ENCODE results near the gene ITPK1. TPM values are rescaled to one million over a fixed set of nuclear protein-coding genes. Genes with fewer than 3 reads are reported as not detected.

Gene ITPK1
- total RNA-seq, 1 experiment from 2014 or later = 88.6 TPM

- H3K4me1 ChIP-seq (replicated peaks; ENCODE audit: insufficient read depth) = peaks cover 46% of the 10 kb centered on the region
- ChIA-PET POLR2A (ENCODE audit: unreplicated experiment) (interaction anchor here (0.7 to 0.8 kb wide), 2 partner anchors 10 to 50 kb away, joined by 5 to 12 read pairs; partner anchors contain the start of gene ITPK1), CTCF (interaction anchor here (0.6 to 1.3 kb wide), 6 partner anchors 8 to 95 kb away, joined by 3 to 9 read pairs (median 6); no protein-coding TSS in a partner anchor)
- no peaks in the 10 kb centered on the region for H3K36me3 ChIP-seq (ENCODE audit: low read depth)
- H3K4me3 ChIP-seq = peak overlapping the region; percentile 30; the same call in 1 of the 2 replicates
- H3K9me2 ChIP-seq (ENCODE audit: insufficient read depth) = no peaks in the 10 kb centered on the region
- H3K79me2 ChIP-seq (ENCODE audit: low read depth) = peaks cover 88% of the 10 kb centered on the region
- peak overlapping the region; percentile 70 for H3K4me2 ChIP-seq
- no TSS peak for BruUV-seq (replicated peaks)
- no peak overlapping the region for H2AFZ ChIP-seq
- H3F3A ChIP-seq (ENCODE audit: insufficient read depth, low read depth) = peaks cover 43% of the 10 kb centered on the region
- H3K9me3 ChIP-seq (ENCODE audit: insufficient read depth, low read depth) = no peaks in the 10 kb centered on the region
- peak overlapping the region; percentile 91 for H3K27ac ChIP-seq
- intact Hi-C loops (cut with micrococcal nuclease; ENCODE audit: unreplicated experiment) = no loop called here
- TF ChIP-seq EZH2 (IDR thresholded peaks at IDR 0.05; ENCODE audit: low read depth) (no peak), CTCF (conservative IDR thresholded peaks at IDR 0.05) (0 out of 2 replicates have a peak, but pooled peaks have one; percentile 18)
- H4K20me1 ChIP-seq (ENCODE audit: insufficient read depth) = no peaks in the 10 kb centered on the region
- H3K27me3 ChIP-seq (ENCODE audit: insufficient read depth, low read depth) = no peaks in the 10 kb centered on the region
- DNase-seq = peak in 1 of 2 experiments; percentile 76
These were observed 10.4 kb downstream of the ITPK1 start for GRCh38 chr14:93105362-93105761.

GRCh38 chr14:93104961-93105360 is 10.8 kb downstream of the ITPK1 start:
- Histone ChIP-seq H2AFZ (no peak overlapping the region), H3K4me3 (peak overlapping the region; percentile 30; the same call in 1 of the 2 replicates), H3K9me2 (ENCODE audit: insufficient read depth) (no peaks in the 10 kb centered on the region), H3K4me1 (replicated peaks; ENCODE audit: insufficient read depth) (peaks cover 46% of the 10 kb centered on the region), H3K79me2 (ENCODE audit: low read depth) (peaks cover 88% of the 10 kb centered on the region), H3F3A (ENCODE audit: insufficient read depth, low read depth) (peaks cover 43% of the 10 kb centered on the region), H3K4me2 (peak overlapping the region; percentile 70), H4K20me1 (ENCODE audit: insufficient read depth) (no peaks in the 10 kb centered on the region), H3K36me3 (ENCODE audit: low read depth) (no peaks in the 10 kb centered on the region), H3K27me3 (ENCODE audit: insufficient read depth, low read depth) (no peaks in the 10 kb centered on the region), H3K9me3 (ENCODE audit: insufficient read depth, low read depth) (no peaks in the 10 kb centered on the region), H3K27ac (peak overlapping the region; percentile 91)
- peak; percentile 57 for TF ChIP-seq CTCF (conservative IDR thresholded peaks at IDR 0.05)
- TF ChIP-seq EZH2 (IDR thresholded peaks at IDR 0.05; ENCODE audit: low read depth) = no peak
- peak; percentile 28 to 75 for DNase-seq
- intact Hi-C loops (cut with micrococcal nuclease; ENCODE audit: unreplicated experiment) = no loop called here
- no TSS peak for BruUV-seq (replicated peaks)
- ChIA-PET CTCF (interaction anchor here (0.5 to 1.3 kb wide), 5 partner anchors 8 to 72 kb away, joined by 3 to 9 read pairs (median 5); no protein-coding TSS in a partner anchor), POLR2A (ENCODE audit: unreplicated experiment) (interaction anchor here (0.7 to 0.8 kb wide), 2 partner anchors 11 to 50 kb away, joined by 5 to 12 read pairs; partner anchors contain the start of gene ITPK1)

GRCh38 chr14:93103392-93104080 is 12.2 kb downstream of the ITPK1 start:
- DNase-seq = peak; percentile 50 to 64
- H3K4me2 ChIP-seq = peak overlapping the region; percentile 70
- no TSS peak for BruUV-seq (replicated peaks)
- no peaks in the 10 kb centered on the region for H4K20me1 ChIP-seq (ENCODE audit: insufficient read depth)
- ChIA-PET POLR2A (ENCODE audit: unreplicated experiment) (interaction anchor here (0.6 kb wide), 1 partner anchor 18 kb away, joined by 3 read pairs; no protein-coding TSS in a partner anchor), CTCF (no interaction called here)
- H3K36me3 ChIP-seq (ENCODE audit: low read depth) = no peaks in the 10 kb centered on the region
- peaks cover 46% of the 10 kb centered on the region for H3K4me1 ChIP-seq (replicated peaks; ENCODE audit: insufficient read depth)
- H3K27ac ChIP-seq = peak overlapping the region; percentile 91
- H3K27me3 ChIP-seq (ENCODE audit: insufficient read depth, low read depth) = no peaks in the 10 kb centered on the region
- H3K9me3 ChIP-seq (ENCODE audit: insufficient read depth, low read depth) = no peaks in the 10 kb centered on the region
- H2AFZ ChIP-seq = no peak overlapping the region
- peaks cover 43% of the 10 kb centered on the region for H3F3A ChIP-seq (ENCODE audit: insufficient read depth, low read depth)
- intact Hi-C loops (cut with micrococcal nuclease; ENCODE audit: unreplicated experiment) = no loop called here
- H3K79me2 ChIP-seq (ENCODE audit: low read depth) = peaks cover 88% of the 10 kb centered on the region
- no peaks in the 10 kb centered on the region for H3K9me2 ChIP-seq (ENCODE audit: insufficient read depth)
- H3K4me3 ChIP-seq = peak overlapping the region; percentile 20; the same call in 1 of the 2 replicates
- TF ChIP-seq CTCF (conservative IDR thresholded peaks at IDR 0.05) (no peak), EZH2 (IDR thresholded peaks at IDR 0.05; ENCODE audit: low read depth) (no peak)
